Lower lobe of right lung (tissue), 2 donors: ENCODE results near the gene MKNK2. TPM values are rescaled to one million over a fixed set of nuclear protein-coding genes. Genes with fewer than 3 reads are reported as not detected.
A peak's percentile ranks its signal among the peaks of the same experiment; 100 is the strongest.

Experiments used
- ATAC-seq, 2 donors: fragments of 200-7000 bp; cut with Tn5 transposase; one replicate each; pipeline ENCODE4 v1.9.1; 2020 to 2022; ENCODE audit warnings: mild to moderate bottlenecking in 2 of 2, moderate library complexity in 2 of 2
- DNase-seq: peaks from one replicate; pipeline ENCODE4 v3.0.0-alpha.2; 2020
- H3K27ac ChIP-seq: fragments of 200-600 bp; one replicate; pipeline ENCODE4 v1.8.0; 2022
- H3K27me3 ChIP-seq: fragments of 200-600 bp; one replicate; pipeline ENCODE4 v1.8.0; 2022; ENCODE audit warnings: low read depth
- H3K36me3 ChIP-seq: fragments of 200-600 bp; one replicate; pipeline ENCODE4 v1.8.0; 2022; ENCODE audit warnings: mild to moderate bottlenecking
- H3K4me1 ChIP-seq: fragments of 200-600 bp; one replicate; pipeline ENCODE4 v1.8.0; 2022
- H3K4me3 ChIP-seq: fragments of 200-600 bp; one replicate; pipeline ENCODE4 v1.8.0; 2022; ENCODE audit warnings: mild to moderate bottlenecking
- H3K9me3 ChIP-seq: fragments of 200-600 bp; one replicate; pipeline ENCODE4 v1.8.0; 2022
- CTCF ChIP-seq: fragments of 200-600 bp; IDR thresholded peaks from one replicate; pipeline ENCODE4 v1.8.0; 2022; ENCODE audit warnings: antibody characterized with exemption, mild to moderate bottlenecking
- intact Hi-C: fragments of 100-400 bp; cut with DNase I; formaldehyde crosslinking; loops from one replicate; pipeline ENCODE4 v1.11.0; 2022
- total RNA-seq: library from RNA; stranded (reverse); fragmentation: NEBNext Ultra II Directional; extraction: Animal tissue kit (Norgen Biotek cat#: 25700); gene quantifications from one replicate; pipeline ENCODE4 v1.2.1, GENCODE V29; 2021
- donor health status: DM: no; HTN: yes; CAD: no; lungs with severe emphysema.

The MKNK2 gene
- total RNA-seq, 1 donor from 2014 or later, result 268 TPM

GRCh38 chr19:2048104-2048958 lies 2.7 kb downstream of the MKNK2 start:
- intact Hi-C loops, result no loop called here
- DNase-seq (no peak), ATAC-seq (no peak)
- no peak for TF ChIP-seq CTCF
- Histone ChIP-seq H3K4me1 (peaks cover 78% of the 10 kb centered on the region), H3K27me3 (no peaks in the 10 kb centered on the region), H3K9me3 (no peaks in the 10 kb centered on the region), H3K36me3 (peaks cover 59% of the 10 kb centered on the region), H3K4me3 (peak overlapping the region; percentile 94), H3K27ac (peak overlapping the region; percentile 97)

- intact Hi-C loops, result no loop called here
- Histone ChIP-seq H3K4me3 (peak overlapping the region; percentile 94), H3K27ac (peak overlapping the region; percentile 97), H3K9me3 (no peaks in the 10 kb centered on the region), H3K4me1 (peaks cover 84% of the 10 kb centered on the region), H3K36me3 (peaks cover 64% of the 10 kb centered on the region), H3K27me3 (no peaks in the 10 kb centered on the region)
- ATAC-seq (no peak), DNase-seq (peak; percentile 78)
- no peak for TF ChIP-seq CTCF
Observed at GRCh38 chr19:2047449-2048103, 3.5 kb downstream of the MKNK2 start.

- ATAC-seq, result no peak
- Histone ChIP-seq H3K4me1 (peaks cover 84% of the 10 kb centered on the region), H3K4me3 (peak overlapping the region; percentile 94), H3K27me3 (no peaks in the 10 kb centered on the region), H3K9me3 (no peaks in the 10 kb centered on the region), H3K36me3 (peaks cover 68% of the 10 kb centered on the region), H3K27ac (peak overlapping the region; percentile 97)
- no peak for TF ChIP-seq CTCF
- intact Hi-C loops, result no loop called here
- no peak for DNase-seq
Observed at GRCh38 chr19:2047076-2047448, 4.0 kb downstream of the MKNK2 start.

GRCh38 chr19:2046046-2046907 lies 4.8 kb downstream of the MKNK2 start:
- Histone ChIP-seq H3K9me3 (no peaks in the 10 kb centered on the region), H3K4me1 (peaks cover 84% of the 10 kb centered on the region), H3K27ac (peak overlapping the region; percentile 56), H3K36me3 (peaks cover 75% of the 10 kb centered on the region), H3K4me3 (peak overlapping the region; percentile 6), H3K27me3 (no peaks in the 10 kb centered on the region)
- intact Hi-C loops, result no loop called here
- ATAC-seq (no peak), DNase-seq (no peak)
- no peak for TF ChIP-seq CTCF

- Histone ChIP-seq H3K36me3 (peaks cover 82% of the 10 kb centered on the region), H3K9me3 (no peaks in the 10 kb centered on the region)
Observed at GRCh38 chr19:2045501-2046045, 5.5 kb downstream of the MKNK2 start.

More at GRCh38 chr19:2045501-2046045, 5.5 kb downstream of the MKNK2 start:
- Histone ChIP-seq H3K27me3 (no peaks in the 10 kb centered on the region), H3K4me3 (peak overlapping the region; percentile 6), H3K4me1 (peaks cover 91% of the 10 kb centered on the region), H3K27ac (peak overlapping the region; percentile 56)
- intact Hi-C loops, result no loop called here
- no peak for TF ChIP-seq CTCF
- DNase-seq (no peak), ATAC-seq (no peak)
